SH-SY5Y (cell line): Measurements from ENCODE around the gene RARB.

Experiments
- GATA2 ChIP-seq: IDR thresholded peaks from 2 replicates; pipeline ENCODE4 v1.6.1; 2011; ENCODE audit warnings: mild to moderate bottlenecking, low read depth, low read length
- GATA3 ChIP-seq: IDR thresholded peaks from 2 replicates; pipeline ENCODE4 v1.6.1; 2011; ENCODE audit warnings: low read depth, mild to moderate bottlenecking, low read length, moderate library complexity

RARB gene

GRCh38 chr3:25508901-25509300, 80.8 kb downstream of the RARB start:
- TF ChIP-seq GATA3 (no peak), GATA2 (no peak)

- TF ChIP-seq GATA2 (no peak), GATA3 (no peak)
Observed at GRCh38 chr3:25510797-25511196, 82.7 kb downstream of the RARB start.

- TF ChIP-seq GATA3 (no peak), GATA2 (no peak)
Observed at GRCh38 chr3:25511972-25512721, 84.1 kb downstream of the RARB start.

GRCh38 chr3:25513642-25514266, 85.7 kb downstream of the RARB start:
- no peak for TF ChIP-seq GATA3
- no peak for TF ChIP-seq GATA2

GRCh38 chr3:25515171-25515570, 87.1 kb downstream of the RARB start:
- no peak for TF ChIP-seq GATA2

- no peak for TF ChIP-seq GATA2
- TF ChIP-seq GATA3 = no peak
Observed at GRCh38 chr3:25520926-25521559, 93.0 kb downstream of the RARB start.

GRCh38 chr3:25527336-25527735, 99.3 kb downstream of the RARB start:
- TF ChIP-seq GATA3 (no peak), GATA2 (no peak)

GRCh38 chr3:25527801-25528200, 99.7 kb downstream of the RARB start:
- TF ChIP-seq GATA3 (no peak), GATA2 (no peak)

GRCh38 chr3:25531971-25532370, 103.9 kb downstream of the RARB start:
- no peak for TF ChIP-seq GATA2
- no peak for TF ChIP-seq GATA3

- TF ChIP-seq GATA3 (no peak), GATA2 (no peak)
Observed at GRCh38 chr3:25532431-25533162, 104.5 kb downstream of the RARB start.

- no peak for TF ChIP-seq GATA3
- no peak for TF ChIP-seq GATA2
Observed at GRCh38 chr3:25533399-25533798, 105.3 kb downstream of the RARB start.

- TF ChIP-seq GATA2 (no peak), GATA3 (no peak)
Observed at GRCh38 chr3:25534007-25534406, 105.9 kb downstream of the RARB start.

- TF ChIP-seq GATA2 (no peak), GATA3 (no peak)
Observed at GRCh38 chr3:25536521-25537391, 108.7 kb downstream of the RARB start.
